Thyroid gland (tissue), 4 donors: ENCODE measurements around the gene MCL1.

Source experiments
- POLR2A ChIP-seq, 2 donors: fragments of 450-650 bp; IDR thresholded peaks; one replicate each; pipeline ENCODE4 v1.6.1; 2017; ENCODE audit warnings: antibody characterized with exemption in 2 of 2, mild to moderate bottlenecking in 2 of 2, moderate library complexity in 1 of 2
- TF ChIP-seq, protein P1 (sequence below), 6 experiments: fragments of 200-600 bp in 3 of 6; fragments of 450-650 bp in 3 of 6; sonication (generic) in 3 of 6; IDR thresholded peaks; one replicate each; pipeline ENCODE4 v1.5.1; 2016 to 2019; ENCODE audit warnings: antibody characterized with exemption in 6 of 6, mild to moderate bottlenecking in 2 of 6, inconsistent platforms in 1 of 6, moderate library complexity in 1 of 6

DNA sequence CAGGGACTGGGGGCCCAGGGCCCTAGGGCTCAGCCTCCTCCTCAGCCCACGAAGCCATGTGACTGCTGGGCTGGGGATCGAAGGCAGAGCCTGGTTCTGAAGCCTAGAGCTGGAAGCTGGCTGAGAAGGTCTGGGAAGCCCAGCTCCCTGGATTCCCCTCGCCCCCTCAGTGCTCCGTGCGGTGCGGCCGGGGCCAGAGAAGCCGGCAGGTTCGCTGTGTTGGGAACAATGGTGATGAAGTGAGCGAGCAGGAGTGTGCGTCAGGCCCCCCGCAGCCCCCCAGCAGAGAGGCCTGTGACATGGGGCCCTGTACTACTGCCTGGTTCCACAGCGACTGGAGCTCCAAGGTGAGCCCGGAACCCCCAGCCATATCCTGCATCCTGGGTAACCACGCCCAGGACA is 21.1 kb downstream of the MCL1 start:
- no peak for TF ChIP-seq POLR2A (IDR thresholded peaks at IDR 0.05)
- TF ChIP-seq, protein P1, sequence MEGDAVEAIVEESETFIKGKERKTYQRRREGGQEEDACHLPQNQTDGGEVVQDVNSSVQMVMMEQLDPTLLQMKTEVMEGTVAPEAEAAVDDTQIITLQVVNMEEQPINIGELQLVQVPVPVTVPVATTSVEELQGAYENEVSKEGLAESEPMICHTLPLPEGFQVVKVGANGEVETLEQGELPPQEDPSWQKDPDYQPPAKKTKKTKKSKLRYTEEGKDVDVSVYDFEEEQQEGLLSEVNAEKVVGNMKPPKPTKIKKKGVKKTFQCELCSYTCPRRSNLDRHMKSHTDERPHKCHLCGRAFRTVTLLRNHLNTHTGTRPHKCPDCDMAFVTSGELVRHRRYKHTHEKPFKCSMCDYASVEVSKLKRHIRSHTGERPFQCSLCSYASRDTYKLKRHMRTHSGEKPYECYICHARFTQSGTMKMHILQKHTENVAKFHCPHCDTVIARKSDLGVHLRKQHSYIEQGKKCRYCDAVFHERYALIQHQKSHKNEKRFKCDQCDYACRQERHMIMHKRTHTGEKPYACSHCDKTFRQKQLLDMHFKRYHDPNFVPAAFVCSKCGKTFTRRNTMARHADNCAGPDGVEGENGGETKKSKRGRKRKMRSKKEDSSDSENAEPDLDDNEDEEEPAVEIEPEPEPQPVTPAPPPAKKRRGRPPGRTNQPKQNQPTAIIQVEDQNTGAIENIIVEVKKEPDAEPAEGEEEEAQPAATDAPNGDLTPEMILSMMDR (IDR thresholded peaks at IDR 0.05): no peak
